Uterus (tissue), 4 donors: ENCODE data around the gene MAML2. TPM values are rescaled to one million over a fixed set of nuclear protein-coding genes. Genes with fewer than 3 reads are reported as not detected.

Experiments used
- DNase-seq, 2 donors: peaks; one replicate each; pipeline ENCODE4 v3.0.0-alpha.2; 2019 to 2020
- H3K27ac ChIP-seq, 2 donors: fragments of 200-600 bp; sonication (generic); 1 replicate in 1 of 2; 2 replicates in 1 of 2; pipeline ENCODE4 v1.5.1; 2016 to 2018
- H3K27me3 ChIP-seq, 2 donors: fragments of 200-600 bp; sonication (generic); one replicate each; pipeline ENCODE4 v1.5.1; 2018 to 2019; ENCODE audit warnings: control low read depth in 1 of 2
- H3K36me3 ChIP-seq, 2 donors: fragments of 200-600 bp; sonication (generic); one replicate each; pipeline ENCODE4 v1.5.1; 2019; ENCODE audit warnings: control low read depth in 1 of 2
- H3K4me1 ChIP-seq, 2 donors: fragments of 200-600 bp; sonication (generic); one replicate each; pipeline ENCODE4 v1.5.1; 2018 to 2019; ENCODE audit warnings: control low read depth in 1 of 2
- H3K4me3 ChIP-seq, 2 donors: fragments of 200-600 bp; sonication (generic); 1 replicate in 1 of 2; 2 replicates in 1 of 2; pipeline ENCODE4 v1.5.1; 2018 to 2019; ENCODE audit warnings: mild to moderate bottlenecking in 1 of 2
- H3K9me3 ChIP-seq, 2 donors: fragments of 200-600 bp; sonication (generic); one replicate each; pipeline ENCODE4 v1.5.1; 2019; ENCODE audit warnings: control low read depth in 1 of 2
- POLR2A ChIP-seq, 2 donors: fragments of 450-650 bp; IDR thresholded peaks; one replicate each; pipeline ENCODE4 v1.6.1; 2016; ENCODE audit warnings: antibody characterized with exemption in 2 of 2, mild to moderate bottlenecking in 1 of 2, moderate library complexity in 1 of 2
- intact Hi-C: fragments of 100-400 bp; cut with DNase I; formaldehyde crosslinking; loops from one replicate; pipeline ENCODE4 v1.15.1; 2023; ENCODE audit warnings: low total_unique reads
- total RNA-seq, 4 donors: library from RNA; depleted of rRNA in 3 of 4; stranded (reverse); fragments of >200 nt in 3 of 4; gene quantifications; one replicate each; pipeline versions ENCODE4 v1.1.0 to v1.2.4, GENCODE V29; 2014 to 2023
- TF ChIP-seq, protein P1 (sequence below), 4 experiments: fragments of 200-600 bp in 2 of 4; fragments of 450-650 bp in 2 of 4; sonication (generic) in 2 of 4; IDR thresholded peaks; one replicate each; pipeline ENCODE4 v1.5.1; 2016 to 2019; ENCODE audit warnings: antibody characterized with exemption in 4 of 4, mild to moderate bottlenecking in 2 of 4, moderate library complexity in 1 of 4
- donor health status: DM: yes; HTN: yes; CAD: no.

Gene MAML2
- total RNA-seq, 4 donors from 2014 or later, result 8.2 to 35.9 (median 19.8) TPM

DNA sequence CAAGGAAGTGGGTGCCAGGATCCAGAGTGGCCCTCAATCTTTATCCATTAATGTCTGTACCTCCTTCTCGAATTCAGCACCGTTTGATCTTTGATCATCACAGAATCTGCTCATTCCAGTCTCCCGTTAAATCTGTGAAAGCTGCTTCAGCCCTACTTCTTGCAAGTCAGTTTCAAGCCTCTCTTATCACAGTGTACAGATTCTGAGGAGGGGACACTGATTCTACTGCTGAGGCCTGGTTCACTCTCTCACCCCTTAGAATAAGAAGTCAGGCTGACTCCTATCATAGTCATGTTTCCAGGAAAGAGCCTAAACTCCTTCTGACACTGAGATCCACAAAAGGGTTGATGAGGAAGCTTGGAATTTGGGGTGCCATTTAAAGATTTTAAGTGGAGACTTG, 39.0 kb downstream of the MAML2 start:
- H3K9me3 ChIP-seq, result no peaks in the 10 kb centered on the region
- H3K4me3 ChIP-seq, result no peak overlapping the region
- no peaks in the 10 kb centered on the region for H3K36me3 ChIP-seq
- no peak overlapping the region for H3K27ac ChIP-seq
- intact Hi-C loops, result no loop called here
- peaks cover 0 to 12% of the 10 kb centered on the region in 2 donors for H3K4me1 ChIP-seq
- TF ChIP-seq, protein P1, sequence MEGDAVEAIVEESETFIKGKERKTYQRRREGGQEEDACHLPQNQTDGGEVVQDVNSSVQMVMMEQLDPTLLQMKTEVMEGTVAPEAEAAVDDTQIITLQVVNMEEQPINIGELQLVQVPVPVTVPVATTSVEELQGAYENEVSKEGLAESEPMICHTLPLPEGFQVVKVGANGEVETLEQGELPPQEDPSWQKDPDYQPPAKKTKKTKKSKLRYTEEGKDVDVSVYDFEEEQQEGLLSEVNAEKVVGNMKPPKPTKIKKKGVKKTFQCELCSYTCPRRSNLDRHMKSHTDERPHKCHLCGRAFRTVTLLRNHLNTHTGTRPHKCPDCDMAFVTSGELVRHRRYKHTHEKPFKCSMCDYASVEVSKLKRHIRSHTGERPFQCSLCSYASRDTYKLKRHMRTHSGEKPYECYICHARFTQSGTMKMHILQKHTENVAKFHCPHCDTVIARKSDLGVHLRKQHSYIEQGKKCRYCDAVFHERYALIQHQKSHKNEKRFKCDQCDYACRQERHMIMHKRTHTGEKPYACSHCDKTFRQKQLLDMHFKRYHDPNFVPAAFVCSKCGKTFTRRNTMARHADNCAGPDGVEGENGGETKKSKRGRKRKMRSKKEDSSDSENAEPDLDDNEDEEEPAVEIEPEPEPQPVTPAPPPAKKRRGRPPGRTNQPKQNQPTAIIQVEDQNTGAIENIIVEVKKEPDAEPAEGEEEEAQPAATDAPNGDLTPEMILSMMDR (IDR thresholded peaks at IDR 0.05), result no peak
- no peak for TF ChIP-seq POLR2A (IDR thresholded peaks at IDR 0.05)
- H3K27me3 ChIP-seq, result no peaks in the 10 kb centered on the region
- DNase-seq, result no peak

DNA sequence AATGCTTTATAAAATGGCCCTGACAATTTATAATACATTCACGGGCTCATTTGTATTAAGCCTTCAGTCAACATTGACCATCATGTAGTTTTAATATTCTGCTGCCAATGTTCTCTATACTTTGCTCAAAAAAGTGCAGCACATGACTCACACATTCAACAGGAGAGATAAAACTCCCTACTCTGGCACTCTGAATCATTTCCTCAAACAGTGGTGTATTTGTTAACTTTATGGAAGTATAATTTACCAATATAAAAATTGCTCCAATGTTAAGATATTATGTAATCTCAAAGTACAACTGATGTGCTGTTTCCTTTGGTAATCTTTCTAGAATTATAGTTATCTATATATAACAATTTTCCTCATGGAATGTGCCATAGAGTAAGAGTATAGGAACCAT, 39.9 kb downstream of the MAML2 start:
- Histone ChIP-seq H3K36me3 (no peaks in the 10 kb centered on the region), H3K27me3 (no peaks in the 10 kb centered on the region), H3K9me3 (no peaks in the 10 kb centered on the region), H3K27ac (no peak overlapping the region), H3K4me1 (peaks cover 0 to 12% of the 10 kb centered on the region in 2 donors), H3K4me3 (no peak overlapping the region)
- no peak for DNase-seq
- intact Hi-C loops, result no loop called here
- TF ChIP-seq, protein P1 (IDR thresholded peaks at IDR 0.05), result no peak
- no peak for TF ChIP-seq POLR2A (IDR thresholded peaks at IDR 0.05)

DNA sequence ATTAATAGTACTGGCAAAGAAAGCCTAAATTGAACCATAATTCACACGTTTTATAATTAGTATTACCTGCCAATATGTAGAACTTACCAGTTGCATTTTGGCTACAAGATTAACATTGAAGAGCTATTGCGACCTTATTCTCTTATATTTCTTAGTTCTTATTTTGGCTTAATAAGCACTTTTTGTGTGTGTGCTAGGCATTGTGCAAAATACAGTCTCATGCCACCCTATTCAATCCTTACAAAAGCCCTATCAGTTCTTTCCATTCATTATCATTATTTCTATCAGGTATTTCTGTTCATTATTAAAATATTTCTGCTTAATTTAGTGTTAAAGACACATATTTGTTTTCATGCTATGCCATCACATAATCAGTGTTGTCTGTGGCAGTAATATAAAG, 41.2 kb downstream of the MAML2 start:
- Histone ChIP-seq H3K27me3 (no peaks in the 10 kb centered on the region), H3K4me1 (peaks cover 0 to 12% of the 10 kb centered on the region in 2 donors), H3K4me3 (no peak overlapping the region), H3K9me3 (no peaks in the 10 kb centered on the region), H3K27ac (no peak overlapping the region), H3K36me3 (no peaks in the 10 kb centered on the region)
- intact Hi-C loops, result no loop called here
- DNase-seq, result no peak
- no peak for TF ChIP-seq POLR2A (IDR thresholded peaks at IDR 0.05)
- TF ChIP-seq, protein P1 (IDR thresholded peaks at IDR 0.05), result no peak

DNA sequence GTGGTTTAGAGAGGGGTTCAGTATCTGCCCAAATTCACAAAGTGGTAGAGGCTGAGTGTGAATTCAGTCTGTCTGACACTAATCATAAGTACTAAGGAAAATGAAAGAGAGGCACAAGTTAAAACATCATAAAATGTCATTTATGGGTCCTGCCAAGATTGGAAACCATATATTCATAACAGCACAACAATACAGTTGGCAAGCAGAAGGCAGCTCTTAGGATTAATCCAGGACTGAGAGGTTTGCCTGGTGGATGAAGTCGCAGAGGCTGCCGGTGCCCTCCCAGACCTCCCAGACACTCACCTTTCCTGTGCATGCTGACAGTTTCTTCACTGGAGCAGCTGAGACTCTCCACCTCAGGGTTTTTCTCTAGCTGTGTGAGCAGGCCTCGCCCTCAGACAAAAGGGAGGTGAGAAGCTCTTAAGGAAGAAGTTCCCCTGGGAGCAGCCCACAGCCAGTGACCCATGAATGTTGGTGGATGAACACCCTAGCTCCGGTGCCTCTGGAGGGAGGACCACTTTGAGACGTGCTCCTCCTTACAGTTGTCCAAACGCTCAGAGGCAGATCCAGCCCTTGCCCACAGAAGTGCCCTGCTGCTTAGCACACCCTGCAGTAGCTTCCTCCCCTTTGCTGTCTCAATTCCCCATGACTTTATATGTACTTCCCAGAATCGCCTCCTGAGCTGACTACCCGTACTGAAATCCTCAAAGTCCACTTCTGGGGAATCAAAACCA, 43.7 kb downstream of the MAML2 start:
- H3K4me1 ChIP-seq, result peaks cover 0 to 7% of the 10 kb centered on the region in 2 donors

DNA sequence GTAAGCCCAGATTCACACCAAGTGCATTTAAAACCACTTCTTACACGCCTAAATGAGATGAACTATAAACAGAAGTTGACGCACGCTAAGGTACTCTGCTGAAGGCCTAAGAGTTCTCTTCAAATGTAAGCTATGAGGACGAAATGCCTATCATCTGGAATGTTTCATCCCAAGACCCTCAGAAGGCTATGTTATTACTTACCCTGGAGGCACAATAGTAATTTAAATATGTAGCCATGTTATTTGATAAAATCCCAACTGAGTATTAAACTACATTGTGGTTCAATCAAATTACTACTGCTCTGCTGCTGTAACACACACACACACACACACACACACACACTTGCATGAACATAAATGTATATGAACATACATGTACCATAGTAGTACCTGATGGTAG, 47.6 kb downstream of the MAML2 start:
- DNase-seq, result no peak
- TF ChIP-seq, protein P1 (IDR thresholded peaks at IDR 0.05), result no peak
- TF ChIP-seq POLR2A (IDR thresholded peaks at IDR 0.05), result no peak
- Histone ChIP-seq H3K4me1 (peaks cover 0 to 7% of the 10 kb centered on the region in 2 donors), H3K27me3 (no peaks in the 10 kb centered on the region), H3K27ac (no peak overlapping the region), H3K9me3 (no peaks in the 10 kb centered on the region), H3K4me3 (no peak overlapping the region), H3K36me3 (no peaks in the 10 kb centered on the region)
- intact Hi-C loops, result no loop called here

More for the DNA sequence above, 43.7 kb downstream of the MAML2 start:
- TF ChIP-seq, protein P1 (IDR thresholded peaks at IDR 0.05), result no peak
- TF ChIP-seq POLR2A (IDR thresholded peaks at IDR 0.05), result no peak
- no peak for DNase-seq
- Histone ChIP-seq H3K9me3 (no peaks in the 10 kb centered on the region), H3K27me3 (no peaks in the 10 kb centered on the region), H3K4me3 (no peak overlapping the region), H3K36me3 (no peaks in the 10 kb centered on the region), H3K27ac (no peak overlapping the region)
- intact Hi-C loops, result no loop called here
